Testis (tissue), 3 donors: ENCODE measurements around the gene DIO1. TPM values are rescaled to one million over a fixed set of nuclear protein-coding genes. Genes with fewer than 3 reads are reported as not detected.

Experiments used
- DNase-seq: peaks from one replicate; pipeline ENCODE4 v3.0.0-alpha.2; 2019
- H3K27ac ChIP-seq, 2 donors: fragments of 200-600 bp; sonication (generic); one replicate each; pipeline ENCODE4 v1.5.1; 2019
- H3K27me3 ChIP-seq: fragments of 200-600 bp; sonication (generic); one replicate; pipeline ENCODE4 v1.5.1; 2019
- H3K36me3 ChIP-seq: fragments of 200-600 bp; sonication (generic); one replicate; pipeline ENCODE4 v1.5.1; 2017; ENCODE audit warnings: low read depth; ENCODE audit errors: missing control alignments
- H3K4me1 ChIP-seq: fragments of 200-600 bp; sonication (generic); one replicate; pipeline ENCODE4 v1.5.1; 2019
- H3K4me3 ChIP-seq, 2 donors: fragments of 200-600 bp; sonication (generic); one replicate each; pipeline ENCODE4 v1.5.1; 2017 to 2019
- H3K9me3 ChIP-seq: fragments of 200-600 bp; sonication (generic); one replicate; pipeline ENCODE4 v1.5.1; 2017
- CTCF ChIP-seq, 3 experiments: fragments of 450-650 bp in 2 of 3; fragments of 200-600 bp in 1 of 3; sonication (generic) in 1 of 3; IDR thresholded peaks; one replicate each; pipeline ENCODE4 v1.5.1; 2016 to 2019; ENCODE audit warnings: antibody characterized with exemption in 3 of 3, mild to moderate bottlenecking in 2 of 3, moderate library complexity in 1 of 3
- POLR2A ChIP-seq: fragments of 450-650 bp; IDR thresholded peaks from one replicate; pipeline ENCODE4 v1.6.1; 2017; ENCODE audit warnings: antibody characterized with exemption, mild to moderate bottlenecking, moderate library complexity
- WGBS, 2 donors: methylation state at CpG; one replicate each; pipeline ENCODE4 v1.1.5; 2018; 5-methylcytosine and 5-hydroxymethylcytosine counted together
- intact Hi-C: fragments of 100-400 bp; cut with DNase I; formaldehyde crosslinking; loops from one replicate; pipeline ENCODE4 v1.15.1; 2023; ENCODE audit warnings: low total_unique reads
- polyA plus RNA-seq: library from polyadenylated mRNA; stranded (reverse); fragments of 350-450 nt; fragmentation: Illumina TruSeq; extraction: RNeasy Lipid Tissue Mini Kit (QIAGEN cat#74804); gene quantifications from one replicate; pipeline ENCODE4 v1.2.3, GENCODE V29; 2014; ENCODE audit warnings: low read depth, low replicate concordance; ENCODE audit not compliant: insufficient read depth
- total RNA-seq, 2 donors: library from RNA; depleted of rRNA; stranded (reverse); fragments of >200 nt; gene quantifications; one replicate each; pipeline ENCODE4 v1.2.3, GENCODE V29; 2016

DIO1 gene
- total and polyA plus RNA-seq, 3 donors from 2014 or later, result 0.81 to 1.7 TPM; not detected in 1

- H3K36me3 ChIP-seq, result no peaks in the 10 kb centered on the region
- peak within 1 kb of the TSS; percentile 68 to 86 for H3K4me3 ChIP-seq
- no peaks in the 10 kb centered on the region for H3K9me3 ChIP-seq
- WGBS, 2 donors, result 1 to 3% methylated on average over 29 to 62 of the region's 62 CpGs
- H3K27me3 ChIP-seq, result no peaks in the 10 kb centered on the region
- H3K4me1 ChIP-seq, result no peaks in the 10 kb centered on the region
- peak within 1 kb of the TSS in 1 of 2 donors; percentile 41 for H3K27ac ChIP-seq
- DNase-seq, result peak; percentile 96
- intact Hi-C loops, result no loop called here
- TF ChIP-seq CTCF (IDR thresholded peaks at IDR 0.05) (no peak), POLR2A (no peak)
Measured at GRCh38 chr1:53889304-53890298, 4.4 kb upstream of the DIO1 start, which contains the start of gene YIPF1. Gene YIPF1 (minus strand): TSS chr1:53889797. CDS start chr1:53888937, 860 bp downstream.

GRCh38 chr1:53890522-53890941 is 3.5 kb upstream of the DIO1 start:
- intact Hi-C loops, result no loop called here
- Histone ChIP-seq H3K27me3 (no peaks in the 10 kb centered on the region), H3K4me3 (peak overlapping the region in 1 of 2 donors; percentile 86), H3K4me1 (no peaks in the 10 kb centered on the region), H3K36me3 (no peaks in the 10 kb centered on the region), H3K27ac (no peak overlapping the region), H3K9me3 (no peaks in the 10 kb centered on the region)
- DNase-seq, result no peak
- no peak for TF ChIP-seq POLR2A
- no peak for TF ChIP-seq CTCF (IDR thresholded peaks at IDR 0.05)
- 60 to 74% methylated on average over 7 of the region's 7 CpGs for WGBS, 2 donors

GRCh38 chr1:53891018-53891417 is 3.0 kb upstream of the DIO1 start:
- Histone ChIP-seq H3K27ac (no peak overlapping the region), H3K4me1 (no peaks in the 10 kb centered on the region), H3K36me3 (no peaks in the 10 kb centered on the region), H3K9me3 (no peaks in the 10 kb centered on the region), H3K4me3 (no peak overlapping the region), H3K27me3 (no peaks in the 10 kb centered on the region)
- DNase-seq, result no peak
- intact Hi-C loops, result no loop called here
- 83 to 86% methylated on average over 2 of the region's 2 CpGs for WGBS, 2 donors
- TF ChIP-seq POLR2A (no peak), CTCF (IDR thresholded peaks at IDR 0.05) (no peak)

GRCh38 chr1:53891678-53892077 is 2.3 kb upstream of the DIO1 start:
- H3K27ac ChIP-seq, result no peak overlapping the region
- no peak overlapping the region for H3K4me3 ChIP-seq
- H3K27me3 ChIP-seq, result no peaks in the 10 kb centered on the region
- WGBS, 2 donors, result 93 to 98% methylated on average over 2 of the region's 2 CpGs
- intact Hi-C loops, result no loop called here
- TF ChIP-seq CTCF (IDR thresholded peaks at IDR 0.05) (no peak), POLR2A (no peak)
- no peaks in the 10 kb centered on the region for H3K36me3 ChIP-seq
- H3K4me1 ChIP-seq, result no peaks in the 10 kb centered on the region
- no peak for DNase-seq
- no peaks in the 10 kb centered on the region for H3K9me3 ChIP-seq
